ENCODE results near the gene SLC22A1. TPM values are rescaled to one million over a fixed set of nuclear protein-coding genes. Genes with fewer than 3 reads are reported as not detected.

Gene SLC22A1
- total RNA-seq, 1 experiment from 2014 or later, result 0.39 TPM

DNA sequence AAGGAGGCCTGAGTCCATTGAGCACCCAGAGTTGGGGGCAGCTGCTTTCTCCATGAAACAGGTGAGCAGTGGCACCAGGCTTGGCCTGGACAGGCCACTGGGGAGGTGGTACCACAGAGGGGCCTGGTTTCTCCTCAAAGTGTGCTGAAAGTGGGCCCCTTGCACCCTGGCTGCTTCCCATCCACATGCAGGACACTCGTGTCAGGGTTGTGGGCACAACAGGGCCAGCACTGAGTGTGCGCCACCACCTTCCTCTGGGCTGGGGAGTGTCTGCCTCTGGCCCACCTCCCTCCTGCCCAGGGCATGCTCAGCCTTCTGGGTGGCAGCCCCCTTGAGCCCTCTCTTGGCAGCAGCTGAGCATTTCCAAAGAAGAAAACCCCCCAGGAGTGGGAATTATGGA is 5.2 kb upstream of the SLC22A1 start:
- Mint-ChIP-seq H3K9me3 (peaks cover 12 to 19% of the 10 kb centered on the region in 2 experiments; a peak in 4 of 5 replicates), H3K4me3 (no peak overlapping the region), H3K27me3 (ENCODE audit: low read depth) (no peaks in the 10 kb centered on the region), H3K27ac (no peak overlapping the region), H3K4me1 (peaks cover 7% of the 10 kb centered on the region in 2 experiments), H3K36me3 (ENCODE audit: insufficient read depth in 1 of 3, low read depth in 3 of 3) (peaks cover 18 to 21% (median 19%) of the 10 kb centered on the region in 3 experiments)
- Histone ChIP-seq H2AK5ac (ENCODE audit: insufficient read length, low read length) (no peak overlapping the region), H3K4me1 (ENCODE audit: insufficient read depth, low read length) (peaks cover 5% of the 10 kb centered on the region; the same call in 1 of the 2 replicates), H4K8ac (replicated peaks; ENCODE audit: insufficient read length, low read depth, low read length) (no peak overlapping the region), H3K23ac (ENCODE audit: insufficient read length, low read depth, low read length) (no peak overlapping the region), H3K79me1 (ENCODE audit: insufficient read depth, low read depth, low read length, poor library complexity, severe bottlenecking) (no peaks in the 10 kb centered on the region), H3K27me3 (ENCODE audit: insufficient read depth, low read length) (no peaks in the 10 kb centered on the region), H3K56ac (ENCODE audit: insufficient read length, low read depth, low read length) (no peak overlapping the region), H3T11ph (ENCODE audit: low read length) (no peak overlapping the region), H3K23me2 (ENCODE audit: insufficient read length, low read depth, low read length, poor library complexity, severe bottlenecking) (no peaks in the 10 kb centered on the region), H2BK15ac (ENCODE audit: low read depth, low read length) (no peak overlapping the region), H3K4ac (ENCODE audit: low read depth, low read length) (no peak overlapping the region), H2BK120ac (ENCODE audit: low read depth, low read length, poor library complexity, severe bottlenecking) (no peak overlapping the region), H3K18ac (ENCODE audit: insufficient read length, low read depth, low read length) (no peak overlapping the region), H3K9me3 (ENCODE audit: control insufficient read depth, low read depth, low read length) (peaks cover 14% of the 10 kb centered on the region), H2BK20ac (ENCODE audit: low read depth, low read length, poor library complexity, severe bottlenecking) (no peak overlapping the region), H4K91ac (ENCODE audit: insufficient read length, low read depth, low read length) (no peak overlapping the region), H3K14ac (ENCODE audit: insufficient read depth, low read length) (no peak overlapping the region), H2BK12ac (ENCODE audit: insufficient read length, low read depth, low read length) (no peak overlapping the region), H3K9ac (ENCODE audit: extremely low read depth, insufficient read length, low read length) (no peak overlapping the region), H3K27ac (ENCODE audit: insufficient read length, low read depth, low read length) (no peak overlapping the region), H3K4me2 (ENCODE audit: insufficient read depth, insufficient read length, low read length) (no peak overlapping the region), H2AFZ (ENCODE audit: low read length) (no peak overlapping the region), H4K5ac (ENCODE audit: insufficient read length, low read depth, low read length) (no peak overlapping the region), H2BK5ac (ENCODE audit: insufficient read length, low read length) (no peak overlapping the region), H3K79me2 (ENCODE audit: insufficient read depth, low read length) (no peaks in the 10 kb centered on the region), H4K20me1 (ENCODE audit: control insufficient read depth, insufficient read depth, insufficient read length) (no peaks in the 10 kb centered on the region)
- WGBS (ENCODE audit: extremely low coverage, insufficient read length, low lambda C conversion rate), result no CpG with 5 or more reads among the region's 2 CpGs
- TF ChIP-seq, protein P1, sequence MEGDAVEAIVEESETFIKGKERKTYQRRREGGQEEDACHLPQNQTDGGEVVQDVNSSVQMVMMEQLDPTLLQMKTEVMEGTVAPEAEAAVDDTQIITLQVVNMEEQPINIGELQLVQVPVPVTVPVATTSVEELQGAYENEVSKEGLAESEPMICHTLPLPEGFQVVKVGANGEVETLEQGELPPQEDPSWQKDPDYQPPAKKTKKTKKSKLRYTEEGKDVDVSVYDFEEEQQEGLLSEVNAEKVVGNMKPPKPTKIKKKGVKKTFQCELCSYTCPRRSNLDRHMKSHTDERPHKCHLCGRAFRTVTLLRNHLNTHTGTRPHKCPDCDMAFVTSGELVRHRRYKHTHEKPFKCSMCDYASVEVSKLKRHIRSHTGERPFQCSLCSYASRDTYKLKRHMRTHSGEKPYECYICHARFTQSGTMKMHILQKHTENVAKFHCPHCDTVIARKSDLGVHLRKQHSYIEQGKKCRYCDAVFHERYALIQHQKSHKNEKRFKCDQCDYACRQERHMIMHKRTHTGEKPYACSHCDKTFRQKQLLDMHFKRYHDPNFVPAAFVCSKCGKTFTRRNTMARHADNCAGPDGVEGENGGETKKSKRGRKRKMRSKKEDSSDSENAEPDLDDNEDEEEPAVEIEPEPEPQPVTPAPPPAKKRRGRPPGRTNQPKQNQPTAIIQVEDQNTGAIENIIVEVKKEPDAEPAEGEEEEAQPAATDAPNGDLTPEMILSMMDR (conservative IDR thresholded peaks at IDR 0.05), result no peak
- peak; percentile 12 for DNase-seq

All from H9 (cell line).